PFSK-1 (cell line): ENCODE measurements around the gene SELENBP1.

Source experiments
- FOXP2 ChIP-seq: optimal IDR thresholded peaks from 2 replicates; pipeline ENCODE3; 2011; ENCODE audit warnings: borderline replicate concordance, control low read depth, inconsistent platforms; ENCODE audit not compliant: insufficient read depth; ENCODE audit errors: extremely low read length, extremely low read depth
- POLR2AphosphoS5 ChIP-seq: IDR thresholded peaks from 2 replicates; pipeline ENCODE4 v1.6.1; 2012; ENCODE audit warnings: low read depth, mild to moderate bottlenecking, control low read depth, low read length, moderate library complexity
- REST ChIP-seq, 2 experiments: IDR thresholded peaks; 2 replicates each; pipeline versions ENCODE4 v1.6.1 to v1.8.0; 2011 to 2012; ENCODE audit warnings: low read depth in 2 of 2, low read length in 2 of 2, control low read depth in 1 of 2, inconsistent platforms in 1 of 2, mild to moderate bottlenecking in 1 of 2, moderate library complexity in 1 of 2; ENCODE audit not compliant: insufficient read depth in 1 of 2
- SIN3A ChIP-seq: IDR thresholded peaks from 2 replicates; pipeline ENCODE4 v1.6.1; 2012; ENCODE audit warnings: mild to moderate bottlenecking, low read length, moderate library complexity, borderline replicate concordance; ENCODE audit not compliant: insufficient read depth
- TAF1 ChIP-seq: IDR thresholded peaks from 2 replicates; pipeline ENCODE4 v1.6.1; 2012; ENCODE audit warnings: low read length, control low read depth, borderline replicate concordance; ENCODE audit not compliant: insufficient read depth

The SELENBP1 gene

GRCh38 chr1:151362308-151363155 is 10.0 kb downstream of the SELENBP1 start:
- no peak for TF ChIP-seq POLR2AphosphoS5
- no peak for TF ChIP-seq REST (IDR thresholded peaks at IDR 0.05; ENCODE audit: insufficient read depth in 1 of 2, low read depth in 2 of 2, low read length in 2 of 2)
- TF ChIP-seq FOXP2 = no peak
- TF ChIP-seq SIN3A = no peak
- no peak for TF ChIP-seq TAF1

- TF ChIP-seq FOXP2 (no peak), REST (IDR thresholded peaks at IDR 0.05; ENCODE audit: insufficient read depth in 1 of 2, low read depth in 2 of 2, low read length in 2 of 2) (no peak), SIN3A (no peak), POLR2AphosphoS5 (no peak), TAF1 (no peak)
Observed at GRCh38 chr1:151361883-151362282, 10.6 kb downstream of the SELENBP1 start.

- no peak for TF ChIP-seq SIN3A
- no peak for TF ChIP-seq FOXP2
- TF ChIP-seq TAF1 = no peak
- TF ChIP-seq REST (IDR thresholded peaks at IDR 0.05; ENCODE audit: insufficient read depth in 1 of 2, low read depth in 2 of 2, low read length in 2 of 2) = no peak
- TF ChIP-seq POLR2AphosphoS5 = no peak
Observed at GRCh38 chr1:151356696-151357095, 15.8 kb downstream of the SELENBP1 start.

GRCh38 chr1:151352021-151352718 is 20.3 kb downstream of the SELENBP1 start:
- no peak for TF ChIP-seq POLR2AphosphoS5
- no peak for TF ChIP-seq SIN3A
- no peak for TF ChIP-seq REST (IDR thresholded peaks at IDR 0.05; ENCODE audit: insufficient read depth in 1 of 2, low read depth in 2 of 2, low read length in 2 of 2)
- no peak for TF ChIP-seq FOXP2
- no peak for TF ChIP-seq TAF1
